NB4 (cell line): Measurements from ENCODE around the gene BUD31.

Source experiments
- CTCF ChIP-seq: IDR thresholded peaks from one replicate; pipeline ENCODE4 v1.5.1; 2012; ENCODE audit warnings: low read depth, low read length
- POLR2A ChIP-seq: IDR thresholded peaks from 2 replicates; pipeline ENCODE4 v1.6.1; 2011; ENCODE audit warnings: mild to moderate bottlenecking; ENCODE audit not compliant: insufficient read length; ENCODE audit errors: extremely low read depth

GRCh38 chr7:99461221-99461620, 52.5 kb downstream of the BUD31 start:
- TF ChIP-seq POLR2A: no peak
- TF ChIP-seq CTCF: peak; percentile 23
